NCI-H82 treated with DMSO at 0.1 percent for 48 hours (cell line): ENCODE results near the gene CCDC9B.

Experiments used
- DNase-seq: peaks from one replicate; lab custom pipeline; 2025; ENCODE audit not compliant: unreplicated experiment; lab: John Stamatoyannopoulos, UW

The CCDC9B gene

GRCh38 chr15:40345867-40346578 is 5.3 kb upstream of the CCDC9B start:
- DNase-seq, result no peak

GRCh38 chr15:40345225-40345866 is 4.6 kb upstream of the CCDC9B start:
- no peak for DNase-seq

- peak; percentile 42 for DNase-seq
Observed at GRCh38 chr15:40344631-40345120, 3.9 kb upstream of the CCDC9B start.

DNA sequence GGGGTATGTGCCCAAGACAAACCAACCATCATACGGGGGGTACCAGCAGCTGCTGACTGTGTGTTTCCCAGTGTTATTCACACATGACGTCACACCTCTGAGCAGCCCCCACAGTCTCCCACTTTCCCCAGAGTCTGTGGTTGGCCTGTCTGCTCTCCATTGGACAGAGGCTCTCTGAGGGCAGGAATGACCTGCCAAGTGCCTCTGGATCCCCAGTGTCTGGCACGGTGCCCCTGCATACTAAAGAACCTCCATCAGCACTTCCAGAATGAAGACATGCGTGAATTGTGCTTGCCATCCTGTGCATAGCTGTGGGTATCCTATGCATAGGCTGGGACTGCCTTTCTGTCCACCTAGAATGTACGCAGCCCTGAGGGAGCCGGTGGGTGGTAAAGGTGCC is 3.5 kb upstream of the CCDC9B start:
- DNase-seq, result no peak

DNA sequence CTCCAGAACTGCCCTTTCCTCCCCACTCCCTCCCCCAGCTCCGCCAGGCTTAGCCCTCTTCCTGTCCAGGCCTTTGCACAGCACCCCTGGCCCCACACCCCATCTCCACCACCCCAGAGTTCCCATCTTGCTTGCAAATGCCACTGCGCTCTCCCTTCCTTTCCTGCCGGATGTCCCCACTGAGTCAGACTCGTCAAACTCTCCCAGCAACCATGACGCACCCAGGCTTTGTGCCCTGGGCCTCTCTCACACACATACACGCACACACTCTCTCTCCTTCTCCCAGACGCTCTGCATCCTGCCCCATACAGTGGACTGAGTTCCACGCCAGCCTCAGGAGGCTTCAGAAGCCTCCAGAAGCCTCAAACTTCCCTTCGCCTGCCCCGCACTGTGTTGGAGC is 2.8 kb upstream of the CCDC9B start:
- no peak for DNase-seq

DNA sequence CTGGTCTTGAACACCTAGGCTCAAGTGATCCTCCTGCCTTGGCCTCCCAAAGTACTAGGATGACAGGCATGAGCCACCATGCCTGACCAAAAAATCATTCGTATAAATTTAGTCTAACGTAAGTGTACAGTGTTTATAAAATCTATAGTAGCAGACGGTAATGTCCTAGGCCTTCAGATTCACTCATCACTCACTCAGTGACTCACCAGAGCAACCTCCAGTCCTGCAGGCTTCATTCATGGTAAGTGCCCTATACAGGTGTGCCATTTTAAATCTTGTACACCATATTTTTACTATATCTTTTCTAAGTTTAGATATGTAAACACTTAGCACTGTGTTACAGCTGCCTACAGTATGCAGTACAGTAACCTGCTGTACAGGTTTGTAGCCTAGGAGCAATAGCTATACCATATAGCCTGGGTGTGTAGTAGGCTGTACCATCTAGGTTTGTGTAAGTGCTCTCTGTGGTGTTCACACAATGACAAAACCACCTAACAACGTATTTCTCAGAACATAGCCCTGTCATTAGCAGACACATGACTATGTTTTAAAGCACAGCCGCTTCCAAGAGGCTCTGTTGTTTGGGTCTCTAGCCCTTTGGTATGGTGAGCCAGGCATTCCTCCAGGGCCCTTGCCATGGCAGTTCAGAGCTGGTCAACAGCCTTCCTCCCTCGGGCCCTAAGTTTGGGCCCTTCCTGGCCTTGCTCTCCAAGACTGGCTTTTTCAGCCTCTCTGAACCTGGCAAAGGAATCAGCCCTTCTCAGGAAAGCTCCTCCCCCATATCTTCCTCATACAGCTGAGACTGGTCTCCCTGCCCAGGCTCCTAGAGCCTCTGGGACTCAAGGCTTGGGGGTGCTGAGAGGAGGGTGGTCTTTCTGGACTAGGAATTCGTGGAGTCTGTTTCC is 1.9 kb upstream of the CCDC9B start:
- no peak for DNase-seq

GRCh38 chr15:40340038-40340739 is 550 bp downstream of the CCDC9B start:
- DNase-seq, result no peak

- no peak for DNase-seq
Observed at GRCh38 chr15:40339621-40339945, 1.2 kb downstream of the CCDC9B start.

DNA sequence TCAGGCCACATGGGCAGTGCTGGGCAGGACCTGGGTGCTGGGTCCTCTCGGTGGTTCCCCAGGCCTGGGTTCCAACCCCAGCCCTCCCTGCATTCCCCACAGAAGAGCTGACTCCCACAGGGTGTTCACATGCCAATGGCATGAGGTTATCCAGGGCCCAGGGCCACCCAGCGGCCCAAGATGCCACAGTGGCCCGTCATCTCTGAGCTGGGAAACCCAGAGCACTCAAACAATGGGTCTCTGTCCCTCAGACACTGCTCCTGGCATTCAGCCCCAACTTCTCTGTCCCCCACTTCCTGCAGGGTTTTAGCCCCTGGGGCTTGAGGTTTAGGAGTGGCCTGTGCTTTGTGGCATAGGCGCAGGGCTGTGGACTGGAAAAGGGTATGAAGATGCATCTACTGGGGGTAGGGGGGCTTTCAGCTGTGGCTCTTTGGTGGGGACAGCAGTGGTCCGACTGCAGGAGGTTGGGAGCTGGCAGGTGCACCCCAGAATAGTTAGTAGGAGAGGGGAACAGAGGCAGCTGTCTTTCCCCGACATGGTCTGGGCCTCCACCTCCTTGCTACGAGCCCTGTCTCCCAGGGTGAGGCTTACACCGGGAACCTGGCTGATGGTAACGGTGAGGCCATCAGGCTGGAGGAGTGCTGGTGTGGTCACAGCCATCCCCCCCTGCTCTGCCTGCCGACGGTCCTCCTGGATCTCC is 1.7 kb downstream of the CCDC9B start:
- no peak for DNase-seq

GRCh38 chr15:40338041-40338657 is 2.6 kb downstream of the CCDC9B start:
- DNase-seq, result no peak

GRCh38 chr15:40337597-40337996 is 3.1 kb downstream of the CCDC9B start:
- DNase-seq, result no peak

DNA sequence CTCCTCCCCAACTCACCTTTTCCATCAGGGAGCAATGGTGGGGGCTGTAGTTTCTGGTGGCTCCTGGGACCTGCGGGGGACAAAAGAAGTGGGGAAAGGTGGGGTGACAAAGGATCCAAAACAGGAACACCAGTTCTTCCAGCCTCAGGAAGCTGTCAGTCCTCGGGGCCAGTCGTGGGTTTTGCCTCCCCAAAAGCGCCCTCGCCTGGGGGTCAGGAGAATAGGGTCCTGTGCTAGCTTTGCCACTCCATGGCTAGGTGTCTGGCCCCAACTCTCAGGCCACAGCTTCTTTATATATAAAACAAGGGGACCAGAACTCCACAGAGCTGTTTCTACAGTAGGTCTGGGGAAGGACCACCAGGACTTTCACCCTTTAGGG is 4.0 kb downstream of the CCDC9B start:
- no peak for DNase-seq

- DNase-seq, result no peak
Observed at GRCh38 chr15:40335938-40336743, 4.6 kb downstream of the CCDC9B start.

GRCh38 chr15:40334941-40335795 is 5.6 kb downstream of the CCDC9B start:
- no peak for DNase-seq

DNA sequence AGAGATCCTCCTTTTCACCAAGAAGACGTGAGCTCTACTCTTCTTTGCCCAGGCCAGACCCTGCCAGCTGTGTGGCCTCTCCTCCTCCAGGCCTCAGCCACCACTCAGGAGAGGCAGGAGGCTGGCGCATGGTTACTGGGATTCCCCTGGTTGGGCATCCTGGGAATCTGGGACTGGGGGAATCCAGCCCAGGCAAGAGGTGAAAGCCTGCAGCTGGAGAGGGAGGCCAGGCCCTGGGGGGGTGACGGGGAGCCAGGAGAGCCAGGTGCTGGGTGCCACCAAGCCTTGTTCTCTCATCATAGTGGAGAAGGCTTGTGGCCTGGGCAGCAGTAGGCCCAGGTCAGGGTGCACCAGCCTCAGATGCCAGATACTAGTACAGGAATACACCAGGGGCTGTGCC is 6.2 kb downstream of the CCDC9B start:
- DNase-seq, result no peak

DNA sequence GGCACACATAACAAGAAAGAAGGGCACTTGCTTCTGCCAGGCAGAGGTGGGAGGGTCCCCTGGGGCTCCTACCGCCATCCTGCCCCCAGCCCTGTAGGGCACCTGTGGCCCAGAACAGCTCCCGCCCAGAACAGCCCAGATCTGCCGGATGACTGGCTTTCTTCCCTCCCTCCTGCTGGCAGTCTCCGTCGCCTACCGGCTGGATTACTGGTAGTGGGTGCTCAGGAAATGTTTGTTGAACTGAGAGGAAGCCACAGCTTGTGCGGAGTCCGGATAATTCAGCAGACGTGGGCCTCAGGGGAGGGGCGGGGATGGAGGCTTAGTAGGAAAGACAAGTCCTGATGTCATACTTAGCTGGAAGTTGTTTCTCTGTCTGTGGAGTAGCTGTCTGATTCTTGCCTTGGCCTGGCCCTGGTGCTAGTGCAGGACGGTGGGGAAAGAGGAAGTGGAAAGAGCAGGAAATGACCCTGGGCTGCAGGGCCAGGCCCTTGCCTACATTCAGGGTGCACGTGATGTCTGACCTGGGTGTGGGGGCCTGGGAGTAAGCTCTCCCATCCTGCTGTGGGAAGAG is 6.7 kb downstream of the CCDC9B start:
- DNase-seq, result peak; percentile 41

GRCh38 chr15:40332113-40332781 is 8.5 kb downstream of the CCDC9B start:
- DNase-seq, result no peak

DNA sequence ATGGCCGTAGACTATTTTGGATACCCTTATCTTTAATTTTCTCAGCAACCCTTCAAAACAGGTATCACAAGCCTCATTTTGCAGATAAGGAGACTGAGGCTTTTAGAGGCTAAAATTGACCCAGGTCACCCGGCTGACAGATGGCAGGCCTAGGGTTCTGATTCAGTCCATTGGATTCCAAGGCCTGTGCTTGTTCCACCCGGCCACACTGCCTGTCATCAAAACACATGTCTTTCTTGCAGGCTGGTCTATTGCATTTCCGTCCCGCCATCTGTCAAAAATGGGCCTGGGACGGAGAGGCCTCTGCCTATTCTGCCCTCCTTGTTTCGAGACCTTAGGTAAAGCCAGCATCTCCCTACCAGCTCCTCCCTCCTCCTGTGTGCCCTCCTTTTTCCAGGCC is 9.1 kb downstream of the CCDC9B start:
- DNase-seq, result no peak
